Measurements from ENCODE around the gene THNSL1.
"Not testable (repeated sequence)": the region's sequence is repeated elsewhere in the genome, so short reads cannot be mapped to it uniquely, and the experiment has no call there.

THNSL1 gene

GRCh38 chr10:24993237-24993958, 23.0 kb upstream of the THNSL1 start:
- no peak for DNase-seq (ENCODE audit: low read depth in 1 of 2, low spot score in 1 of 2)

GRCh38 chr10:24995072-24995471, 21.3 kb upstream of the THNSL1 start:
- DNase-seq (ENCODE audit: low read depth in 1 of 2, low spot score in 1 of 2) = no peak

- no peak for DNase-seq (ENCODE audit: low read depth in 1 of 2, low spot score in 1 of 2)
Measured at GRCh38 chr10:24998044-24998443, 18.4 kb upstream of the THNSL1 start.

GRCh38 chr10:25011591-25011990, 4.8 kb upstream of the THNSL1 start:
- DNase-seq (ENCODE audit: low read depth in 1 of 2, low spot score in 1 of 2) = not testable (repeated sequence)

GRCh38 chr10:25014579-25014978, 1.8 kb upstream of the THNSL1 start:
- no peak for DNase-seq (ENCODE audit: low read depth in 1 of 2, low spot score in 1 of 2)

GRCh38 chr10:25015828-25016375, 510 bp upstream of the THNSL1 start, which contains the start of gene ENKUR:
Gene ENKUR, minus strand, starts transcription at chr10:25016158. Its CDS starts 222 bp downstream, at chr10:25015936.
- peak; percentile 85 to 92 for DNase-seq (ENCODE audit: low read depth in 1 of 2, low spot score in 1 of 2)

- DNase-seq (ENCODE audit: low read depth in 1 of 2, low spot score in 1 of 2) = no peak
Measured at GRCh38 chr10:25017154-25017590, 760 bp downstream of the THNSL1 start.

- no peak for DNase-seq (ENCODE audit: low read depth in 1 of 2, low spot score in 1 of 2)
Measured at GRCh38 chr10:25017661-25018060, 1.2 kb downstream of the THNSL1 start.

GRCh38 chr10:25018703-25019102, 2.3 kb downstream of the THNSL1 start:
- no peak for DNase-seq (ENCODE audit: low read depth in 1 of 2, low spot score in 1 of 2)

GRCh38 chr10:25023278-25023677, 6.9 kb downstream of the THNSL1 start:
- DNase-seq (ENCODE audit: low read depth in 1 of 2, low spot score in 1 of 2) = no peak

- DNase-seq (ENCODE audit: low read depth in 1 of 2, low spot score in 1 of 2) = no peak
Measured at GRCh38 chr10:25024528-25024927, 8.1 kb downstream of the THNSL1 start.

- DNase-seq (ENCODE audit: low read depth in 1 of 2, low spot score in 1 of 2) = no peak
Measured at GRCh38 chr10:25026463-25026862, 10.1 kb downstream of the THNSL1 start.

- DNase-seq (ENCODE audit: low read depth in 1 of 2, low spot score in 1 of 2) = no peak
Measured at GRCh38 chr10:25028711-25029110, 12.3 kb downstream of the THNSL1 start.

- no peak for DNase-seq (ENCODE audit: low read depth in 1 of 2, low spot score in 1 of 2)
Measured at GRCh38 chr10:25029519-25029918, 13.1 kb downstream of the THNSL1 start.

- no peak for DNase-seq (ENCODE audit: low read depth in 1 of 2, low spot score in 1 of 2)
Measured at GRCh38 chr10:25036381-25036780, 20.0 kb downstream of the THNSL1 start.

- no peak for DNase-seq (ENCODE audit: low read depth in 1 of 2, low spot score in 1 of 2)
Measured at GRCh38 chr10:25038325-25038724, 21.9 kb downstream of the THNSL1 start.

GRCh38 chr10:25039531-25039930, 23.1 kb downstream of the THNSL1 start:
- DNase-seq (ENCODE audit: low read depth in 1 of 2, low spot score in 1 of 2) = no peak

GRCh38 chr10:25046641-25047040, 30.2 kb downstream of the THNSL1 start:
- DNase-seq (ENCODE audit: low read depth in 1 of 2, low spot score in 1 of 2) = no peak

GRCh38 chr10:25047088-25047487, 30.7 kb downstream of the THNSL1 start:
- DNase-seq (ENCODE audit: low read depth in 1 of 2, low spot score in 1 of 2) = no peak

- no peak for DNase-seq (ENCODE audit: low read depth in 1 of 2, low spot score in 1 of 2)
Measured at GRCh38 chr10:25047591-25048301, 31.3 kb downstream of the THNSL1 start.

GRCh38 chr10:25048450-25048849, 32.0 kb downstream of the THNSL1 start:
- no peak for DNase-seq (ENCODE audit: low read depth in 1 of 2, low spot score in 1 of 2)

GRCh38 chr10:25049966-25050365, 33.6 kb downstream of the THNSL1 start:
- DNase-seq (ENCODE audit: low read depth in 1 of 2, low spot score in 1 of 2) = no peak
